SH-SY5Y (cell line): ENCODE measurements around the gene OR1K1.

ENCODE experiments used
- GATA2 ChIP-seq: IDR thresholded peaks from 2 replicates; pipeline ENCODE4 v1.6.1; 2011; ENCODE audit warnings: mild to moderate bottlenecking, low read depth, low read length
- GATA3 ChIP-seq: IDR thresholded peaks from 2 replicates; pipeline ENCODE4 v1.6.1; 2011; ENCODE audit warnings: low read depth, mild to moderate bottlenecking, low read length, moderate library complexity

The OR1K1 gene

GRCh38 chr9:122822938-122823337 is 23.0 kb downstream of the OR1K1 start:
- TF ChIP-seq GATA3: no peak
- no peak for TF ChIP-seq GATA2

GRCh38 chr9:122827761-122828093 is 27.8 kb downstream of the OR1K1 start:
- TF ChIP-seq GATA2 (no peak), GATA3 (no peak)

- TF ChIP-seq GATA3: no peak
- no peak for TF ChIP-seq GATA2
Measured at GRCh38 chr9:122832194-122832593, 32.3 kb downstream of the OR1K1 start.

GRCh38 chr9:122835313-122835731 is 35.4 kb downstream of the OR1K1 start:
- TF ChIP-seq GATA2 (no peak), GATA3 (no peak)

GRCh38 chr9:122837266-122837850 is 37.4 kb downstream of the OR1K1 start:
- TF ChIP-seq GATA3 (no peak), GATA2 (no peak)

GRCh38 chr9:122841501-122841900 is 41.6 kb downstream of the OR1K1 start:
- TF ChIP-seq GATA2 (no peak), GATA3 (no peak)

- TF ChIP-seq GATA2 (no peak), GATA3 (no peak)
Measured at GRCh38 chr9:122844137-122844536, 44.2 kb downstream of the OR1K1 start.

GRCh38 chr9:122845116-122845515 is 45.2 kb downstream of the OR1K1 start:
- no peak for TF ChIP-seq GATA3
- no peak for TF ChIP-seq GATA2

- no peak for TF ChIP-seq GATA3
- TF ChIP-seq GATA2: no peak
Measured at GRCh38 chr9:122846371-122846940, 46.5 kb downstream of the OR1K1 start.

- TF ChIP-seq GATA2: no peak
- no peak for TF ChIP-seq GATA3
Measured at GRCh38 chr9:122848256-122848943, 48.5 kb downstream of the OR1K1 start.
